ENCODE results near the gene GAGE12G.
"Not testable (repeated sequence)": the region's sequence is repeated elsewhere in the genome, so short reads cannot be mapped to it uniquely, and the experiment has no call there.

GRCh38 chrX:49570100-49570499 is at the start of gene GAGE12G:
- TF ChIP-seq CTCF (IDR thresholded peaks at IDR 0.05; ENCODE audit: insufficient read depth, low read length); POLR2AphosphoS5 (IDR thresholded peaks at IDR 0.05; ENCODE audit: low read depth); SPI1 (IDR thresholded peaks at IDR 0.05; ENCODE audit: borderline replicate concordance, low read depth): not testable (repeated sequence)
- TF ChIP-seq, protein P1, sequence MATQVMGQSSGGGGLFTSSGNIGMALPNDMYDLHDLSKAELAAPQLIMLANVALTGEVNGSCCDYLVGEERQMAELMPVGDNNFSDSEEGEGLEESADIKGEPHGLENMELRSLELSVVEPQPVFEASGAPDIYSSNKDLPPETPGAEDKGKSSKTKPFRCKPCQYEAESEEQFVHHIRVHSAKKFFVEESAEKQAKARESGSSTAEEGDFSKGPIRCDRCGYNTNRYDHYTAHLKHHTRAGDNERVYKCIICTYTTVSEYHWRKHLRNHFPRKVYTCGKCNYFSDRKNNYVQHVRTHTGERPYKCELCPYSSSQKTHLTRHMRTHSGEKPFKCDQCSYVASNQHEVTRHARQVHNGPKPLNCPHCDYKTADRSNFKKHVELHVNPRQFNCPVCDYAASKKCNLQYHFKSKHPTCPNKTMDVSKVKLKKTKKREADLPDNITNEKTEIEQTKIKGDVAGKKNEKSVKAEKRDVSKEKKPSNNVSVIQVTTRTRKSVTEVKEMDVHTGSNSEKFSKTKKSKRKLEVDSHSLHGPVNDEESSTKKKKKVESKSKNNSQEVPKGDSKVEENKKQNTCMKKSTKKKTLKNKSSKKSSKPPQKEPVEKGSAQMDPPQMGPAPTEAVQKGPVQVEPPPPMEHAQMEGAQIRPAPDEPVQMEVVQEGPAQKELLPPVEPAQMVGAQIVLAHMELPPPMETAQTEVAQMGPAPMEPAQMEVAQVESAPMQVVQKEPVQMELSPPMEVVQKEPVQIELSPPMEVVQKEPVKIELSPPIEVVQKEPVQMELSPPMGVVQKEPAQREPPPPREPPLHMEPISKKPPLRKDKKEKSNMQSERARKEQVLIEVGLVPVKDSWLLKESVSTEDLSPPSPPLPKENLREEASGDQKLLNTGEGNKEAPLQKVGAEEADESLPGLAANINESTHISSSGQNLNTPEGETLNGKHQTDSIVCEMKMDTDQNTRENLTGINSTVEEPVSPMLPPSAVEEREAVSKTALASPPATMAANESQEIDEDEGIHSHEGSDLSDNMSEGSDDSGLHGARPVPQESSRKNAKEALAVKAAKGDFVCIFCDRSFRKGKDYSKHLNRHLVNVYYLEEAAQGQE (IDR thresholded peaks at IDR 0.05; ENCODE audit: insufficient replicate concordance, low read depth), result not testable (repeated sequence)
